Measurements from ENCODE around the gene FCGR3B.
"Not testable (repeated sequence)": the region's sequence is repeated elsewhere in the genome, so short reads cannot be mapped to it uniquely, and the experiment has no call there.

- TF ChIP-seq EZH2 (IDR thresholded peaks at IDR 0.05; ENCODE audit: borderline replicate concordance, low read depth, low read length, poor library complexity, severe bottlenecking); CTCF (conservative IDR thresholded peaks at IDR 0.05; ENCODE audit: low read depth, low read length): not testable (repeated sequence)
These were observed 43.5 kb upstream of the FCGR3B start for GRCh38 chr1:161674447-161674846.
